Measurements from ENCODE around the gene DENND4B.

GRCh38 chr1:153967107-153967999 lies 20.8 kb upstream of the DENND4B start, which contains the start of gene CREB3L4:
- TF ChIP-seq JUND (IDR thresholded peaks at IDR 0.05): no peak
- TF ChIP-seq CTCF (IDR thresholded peaks at IDR 0.05): peak; percentile 49

Data from SK-N-SH (cell line).